ENCODE data around the gene EIF5A. TPM values are rescaled to one million over a fixed set of nuclear protein-coding genes. Genes with fewer than 3 reads are reported as not detected.

Gene EIF5A
- total and polyA plus RNA-seq, 2 experiments from 2014 or later, result 267 to 693 TPM

- H3K9me2 ChIP-seq (replicated peaks; ENCODE audit: insufficient read depth), result no peaks in the 10 kb centered on the region
- TF ChIP-seq EZH2 (IDR thresholded peaks at IDR 0.05; ENCODE audit: borderline replicate concordance) (no peak), CTCF (IDR thresholded peaks at IDR 0.05; ENCODE audit: poor library complexity) (no peak), EZH2phosphoT487 (IDR thresholded peaks at IDR 0.05; ENCODE audit: low read depth, severe bottlenecking, unreplicated experiment) (no peak)
- no peaks in the 10 kb centered on the region for H3K27me3 ChIP-seq
- no peak overlapping the region for H3K4me3 ChIP-seq
- H3K4me2 ChIP-seq, result peak overlapping the region; percentile 89
- 91% methylated on average over 11 of the region's 11 CpGs for WGBS (ENCODE audit: low lambda C conversion rate, missing lambda C conversion rate)
- H3K4me1 ChIP-seq (ENCODE audit: insufficient read depth), result peaks cover 28% of the 10 kb centered on the region
- DNase-seq (ENCODE audit: low spot score), result no peak
- H4K20me1 ChIP-seq (ENCODE audit: insufficient read depth, poor library complexity, severe bottlenecking), result no peaks in the 10 kb centered on the region
- no peaks in the 10 kb centered on the region for H3K36me3 ChIP-seq (replicated peaks; ENCODE audit: insufficient read depth, low read depth)
- no peak overlapping the region for H2AFZ ChIP-seq
- H3K79me2 ChIP-seq, result no peaks in the 10 kb centered on the region
- no peak overlapping the region for H3K27ac ChIP-seq
- no peaks in the 10 kb centered on the region for H3K9me3 ChIP-seq (ENCODE audit: low read depth)
These were observed 14.3 kb upstream of the EIF5A start for GRCh38 chr17:7293159-7293558.

GRCh38 chr17:7293816-7294613 is 13.4 kb upstream of the EIF5A start:
- TF ChIP-seq EZH2phosphoT487 (IDR thresholded peaks at IDR 0.05; ENCODE audit: low read depth, severe bottlenecking, unreplicated experiment) (peak; percentile 27), CTCF (IDR thresholded peaks at IDR 0.05; ENCODE audit: poor library complexity) (no peak)
- Histone ChIP-seq H3K9me2 (replicated peaks; ENCODE audit: insufficient read depth) (no peaks in the 10 kb centered on the region), H3K4me2 (peak overlapping the region; percentile 89), H3K4me3 (no peak overlapping the region), H3K27ac (no peak overlapping the region), H3K79me2 (no peaks in the 10 kb centered on the region), H4K20me1 (ENCODE audit: insufficient read depth, poor library complexity, severe bottlenecking) (no peaks in the 10 kb centered on the region), H3K9me3 (ENCODE audit: low read depth) (no peaks in the 10 kb centered on the region), H2AFZ (no peak overlapping the region), H3K36me3 (replicated peaks; ENCODE audit: insufficient read depth, low read depth) (no peaks in the 10 kb centered on the region), H3K4me1 (ENCODE audit: insufficient read depth) (peaks cover 28% of the 10 kb centered on the region), H3K27me3 (no peaks in the 10 kb centered on the region)
- DNase-seq (ENCODE audit: low spot score), result peak; percentile 54
- 15% methylated on average over 9 of the region's 75 CpGs for WGBS (ENCODE audit: low lambda C conversion rate, missing lambda C conversion rate)

- DNase-seq (ENCODE audit: low spot score), result peak; percentile 95
- H3K4me2 ChIP-seq, result peak within 1 kb of the TSS; percentile 89
- H3K9me2 ChIP-seq (replicated peaks; ENCODE audit: insufficient read depth), result no peaks in the 10 kb centered on the region
- no peak within 1 kb of the TSS for H3K27ac ChIP-seq
- no peaks in the 10 kb centered on the region for H3K79me2 ChIP-seq
- no peaks in the 10 kb centered on the region for H3K9me3 ChIP-seq (ENCODE audit: low read depth)
- no peaks in the 10 kb centered on the region for H4K20me1 ChIP-seq (ENCODE audit: insufficient read depth, poor library complexity, severe bottlenecking)
- H3K4me3 ChIP-seq, result no peak within 1 kb of the TSS
- no peaks in the 10 kb centered on the region for H3K27me3 ChIP-seq
- H3K4me1 ChIP-seq (ENCODE audit: insufficient read depth), result peaks cover 28% of the 10 kb centered on the region
- H3K36me3 ChIP-seq (replicated peaks; ENCODE audit: insufficient read depth, low read depth), result no peaks in the 10 kb centered on the region
- TF ChIP-seq EZH2phosphoT487 (IDR thresholded peaks at IDR 0.05; ENCODE audit: low read depth, severe bottlenecking, unreplicated experiment) (no peak), CTCF (IDR thresholded peaks at IDR 0.05; ENCODE audit: poor library complexity) (no peak)
- H2AFZ ChIP-seq, result no peak within 1 kb of the TSS
- WGBS (ENCODE audit: low lambda C conversion rate, missing lambda C conversion rate), result 7% methylated on average over 10 of the region's 57 CpGs
These were observed 12.7 kb upstream of the EIF5A start, which contains the start of gene YBX2 for GRCh38 chr17:7294614-7295153. Gene YBX2, minus strand, starts transcription at chr17:7294639. Its CDS starts 139 bp downstream, at chr17:7294500.

Measured in hepatocyte (in vitro differentiated cells).